NOMO-1 (cell line): ENCODE results near the gene SLC35E2B.
A peak's percentile ranks its signal among the peaks of the same experiment; 100 is the strongest.
"Not testable (repeated sequence)": the region's sequence is repeated elsewhere in the genome, so short reads cannot be mapped to it uniquely, and the experiment has no call there.

Experiments used
- DNase-seq, 2 experiments: peaks; one replicate each; lab custom pipeline; 2025; ENCODE audit not compliant: unreplicated experiment in 2 of 2; lab: John Stamatoyannopoulos, UW

Gene SLC35E2B

DNA sequence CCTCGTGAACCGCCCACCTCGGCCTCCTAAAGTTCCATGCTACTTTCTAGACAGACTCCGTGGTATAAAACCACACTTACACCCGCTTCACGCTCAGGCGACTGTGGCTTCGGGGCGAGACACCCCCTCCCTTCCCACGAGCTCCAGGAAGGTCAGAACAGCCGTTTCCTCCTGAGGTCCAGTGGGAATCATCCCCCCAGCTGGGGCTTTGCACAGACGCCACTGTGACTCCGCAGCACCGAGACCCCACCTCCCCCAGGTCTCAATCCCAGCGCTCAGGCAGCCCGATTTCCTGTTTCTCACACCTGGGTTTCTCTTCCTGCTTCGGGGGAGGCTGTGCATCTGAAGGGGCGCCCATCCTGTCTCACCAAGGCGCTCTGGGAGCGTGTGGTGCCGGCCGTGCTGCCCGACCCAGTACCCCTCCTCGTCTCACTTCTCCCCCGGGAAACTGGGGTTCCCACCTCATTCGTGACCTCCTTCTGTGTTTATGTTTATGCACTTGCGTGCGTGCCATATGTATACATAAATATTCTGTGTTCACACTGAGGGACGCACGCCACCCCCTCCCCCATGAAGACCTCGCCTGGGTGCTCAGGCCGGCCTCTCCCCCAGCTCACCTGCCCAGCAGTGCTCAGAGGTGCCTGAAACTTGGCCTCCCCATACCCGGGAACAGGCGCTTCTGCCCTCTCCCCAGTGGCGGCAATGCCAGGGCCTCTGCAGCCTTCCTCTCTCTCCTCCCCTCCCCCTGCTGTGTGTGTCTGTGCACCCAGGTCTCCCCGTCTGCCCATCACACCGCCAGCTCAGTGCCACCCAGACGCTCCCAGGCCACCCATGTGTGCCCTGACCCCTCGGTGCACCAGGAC is 14.6 kb downstream of the SLC35E2B start:
- DNase-seq = no peak

DNA sequence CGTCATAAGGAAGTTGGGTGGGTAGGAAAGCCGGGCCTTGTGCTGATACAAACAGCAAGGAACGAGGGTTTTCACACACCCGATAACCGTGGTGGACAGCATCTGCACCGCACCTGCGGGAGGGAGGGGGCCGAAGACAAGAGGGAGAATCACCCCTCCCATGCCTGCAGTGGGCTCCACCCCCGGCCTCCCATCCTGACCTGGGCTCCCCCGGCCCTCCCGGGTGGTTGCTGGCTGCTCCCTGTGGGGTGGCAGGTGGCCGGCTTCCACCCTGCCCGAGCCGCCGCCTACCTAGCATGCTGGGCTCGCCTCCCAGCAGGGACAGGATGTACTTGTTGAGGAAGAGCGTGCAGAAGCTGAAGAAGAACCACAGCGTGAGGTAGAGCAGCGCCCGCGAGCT is 16.5 kb downstream of the SLC35E2B start:
- not testable (repeated sequence) for DNase-seq

DNA sequence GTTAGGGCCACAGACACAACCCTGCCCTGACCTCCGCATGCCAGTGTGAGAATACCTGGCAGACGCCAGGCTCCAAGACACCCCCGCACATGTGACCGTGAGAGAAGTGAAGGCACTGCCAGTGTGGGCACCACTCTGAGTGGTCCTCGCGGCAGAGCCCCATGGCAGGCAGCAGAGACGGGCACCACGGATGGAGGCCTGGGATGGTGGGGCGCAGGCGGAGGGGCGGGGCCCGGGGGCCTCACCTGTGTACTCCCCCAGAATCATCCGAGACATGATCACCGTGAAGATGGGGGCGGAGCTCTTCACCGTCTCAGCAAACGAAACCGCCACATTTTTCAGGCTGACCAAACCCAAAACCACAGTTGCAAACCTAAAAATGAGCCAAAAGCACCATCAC is 17.4 kb downstream of the SLC35E2B start:
- DNase-seq = not testable (repeated sequence)

DNA sequence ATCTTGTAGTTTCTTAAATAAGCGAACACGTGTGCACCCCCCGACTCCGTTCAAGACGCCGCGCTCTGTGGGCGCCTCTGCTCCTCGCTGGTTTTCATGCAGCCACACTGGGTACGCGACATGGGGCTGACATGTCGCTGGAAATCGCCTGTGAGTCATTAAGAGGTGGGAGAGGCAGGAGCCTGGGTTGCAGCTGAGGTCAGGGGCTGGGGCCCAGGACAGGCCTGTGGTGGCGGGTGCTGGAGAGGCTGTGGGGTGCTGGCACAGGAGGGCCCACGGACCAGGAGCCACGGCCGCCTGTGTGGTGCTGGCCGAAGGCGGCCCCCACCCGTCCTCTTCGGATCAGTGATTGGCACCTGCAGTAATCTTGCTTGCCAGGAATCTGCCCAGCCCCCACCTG is 17.8 kb downstream of the SLC35E2B start:
- DNase-seq = not testable (repeated sequence)

DNA sequence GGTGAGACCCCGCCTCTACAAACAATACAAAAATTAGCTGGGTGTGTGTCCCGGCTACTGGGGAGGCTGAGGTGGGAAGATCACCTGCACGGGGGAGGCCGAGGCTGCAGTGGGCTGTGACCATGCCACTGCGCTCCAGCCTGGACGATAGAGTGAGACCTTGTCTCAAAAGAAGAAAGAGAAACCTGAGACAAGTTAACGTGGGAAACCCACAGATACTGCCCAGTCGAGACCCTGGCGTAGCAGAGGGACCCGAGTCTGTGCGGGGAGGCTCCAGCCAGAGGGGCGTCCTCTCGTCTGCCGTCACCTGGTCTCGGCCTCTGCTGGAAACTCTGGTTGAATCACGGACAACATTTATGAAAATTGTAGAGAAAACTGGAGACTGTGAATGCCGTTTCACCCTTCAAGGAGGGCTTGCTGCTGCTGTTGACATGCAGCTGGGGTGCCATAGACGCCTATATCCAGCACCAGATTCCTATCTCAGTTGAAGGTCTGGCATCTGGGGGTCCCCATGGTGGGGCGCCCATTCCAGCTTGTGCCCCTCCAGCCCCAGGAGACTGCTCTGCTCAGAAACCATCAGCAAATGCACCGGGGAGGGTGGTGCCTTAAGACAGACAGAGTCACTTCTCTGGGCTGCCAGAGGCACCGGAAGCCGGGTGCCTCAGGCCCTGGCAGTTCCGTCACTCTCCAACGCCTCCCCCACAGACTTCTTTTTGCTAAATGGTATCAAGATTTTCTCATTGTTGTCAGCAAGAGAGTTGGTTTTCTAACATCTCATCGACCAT is 20.2 kb downstream of the SLC35E2B start:
- DNase-seq = no peak

DNA sequence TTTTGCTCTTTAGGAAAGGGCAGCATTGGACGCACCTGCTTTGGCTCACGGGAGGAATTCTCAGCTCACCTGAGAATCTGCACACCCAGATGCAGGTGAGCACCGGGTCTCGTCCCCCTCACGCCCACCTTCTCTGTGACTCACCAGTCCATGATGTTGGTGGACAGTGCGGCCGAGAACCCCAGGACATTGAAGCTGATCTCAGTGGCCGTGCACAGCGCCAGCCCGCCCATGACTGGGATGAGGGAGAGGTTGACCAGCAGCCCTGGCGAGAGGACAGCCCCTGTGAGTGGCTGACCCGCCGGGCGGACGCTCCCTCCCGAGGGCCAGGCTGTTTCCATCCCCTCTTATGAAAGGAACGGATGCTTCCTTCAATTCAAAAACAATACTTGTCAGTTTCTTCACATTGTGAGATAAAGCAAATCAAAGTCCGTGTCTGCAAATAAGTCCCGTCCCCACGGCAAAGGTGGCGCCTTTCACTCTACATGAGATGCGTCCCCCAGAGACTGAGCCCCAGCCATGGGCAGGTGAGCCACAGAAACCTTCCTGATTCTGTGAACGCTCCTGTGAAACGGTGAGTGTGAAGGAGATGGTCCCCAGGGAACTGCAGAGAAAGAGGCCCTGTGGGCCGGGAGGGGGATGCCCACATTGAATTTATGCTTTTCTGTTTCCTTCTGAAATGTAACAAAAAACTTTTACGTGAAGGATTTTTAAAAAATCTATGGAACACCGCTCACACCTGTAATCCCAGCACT is 21.1 kb downstream of the SLC35E2B start:
- DNase-seq = no peak

DNA sequence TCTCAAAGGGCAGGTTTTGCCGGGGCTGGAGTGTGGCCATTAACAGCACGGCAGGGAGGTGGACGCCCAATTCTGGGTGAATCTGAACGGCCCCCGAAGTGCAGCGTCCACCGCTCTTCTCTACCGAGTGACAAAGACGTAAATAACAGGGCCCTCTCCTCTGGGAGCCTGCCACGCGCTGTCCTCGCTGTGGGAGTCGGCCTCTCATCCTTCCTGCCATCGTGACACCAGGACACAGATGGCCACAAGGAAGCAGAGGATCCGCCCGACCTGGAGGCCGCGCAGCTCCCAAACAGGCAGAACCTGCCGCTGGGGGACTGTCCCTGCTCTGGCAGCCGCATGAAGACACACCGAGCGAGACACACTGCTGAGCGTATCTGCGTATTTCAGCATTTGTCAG is 21.7 kb downstream of the SLC35E2B start:
- DNase-seq = no peak

DNA sequence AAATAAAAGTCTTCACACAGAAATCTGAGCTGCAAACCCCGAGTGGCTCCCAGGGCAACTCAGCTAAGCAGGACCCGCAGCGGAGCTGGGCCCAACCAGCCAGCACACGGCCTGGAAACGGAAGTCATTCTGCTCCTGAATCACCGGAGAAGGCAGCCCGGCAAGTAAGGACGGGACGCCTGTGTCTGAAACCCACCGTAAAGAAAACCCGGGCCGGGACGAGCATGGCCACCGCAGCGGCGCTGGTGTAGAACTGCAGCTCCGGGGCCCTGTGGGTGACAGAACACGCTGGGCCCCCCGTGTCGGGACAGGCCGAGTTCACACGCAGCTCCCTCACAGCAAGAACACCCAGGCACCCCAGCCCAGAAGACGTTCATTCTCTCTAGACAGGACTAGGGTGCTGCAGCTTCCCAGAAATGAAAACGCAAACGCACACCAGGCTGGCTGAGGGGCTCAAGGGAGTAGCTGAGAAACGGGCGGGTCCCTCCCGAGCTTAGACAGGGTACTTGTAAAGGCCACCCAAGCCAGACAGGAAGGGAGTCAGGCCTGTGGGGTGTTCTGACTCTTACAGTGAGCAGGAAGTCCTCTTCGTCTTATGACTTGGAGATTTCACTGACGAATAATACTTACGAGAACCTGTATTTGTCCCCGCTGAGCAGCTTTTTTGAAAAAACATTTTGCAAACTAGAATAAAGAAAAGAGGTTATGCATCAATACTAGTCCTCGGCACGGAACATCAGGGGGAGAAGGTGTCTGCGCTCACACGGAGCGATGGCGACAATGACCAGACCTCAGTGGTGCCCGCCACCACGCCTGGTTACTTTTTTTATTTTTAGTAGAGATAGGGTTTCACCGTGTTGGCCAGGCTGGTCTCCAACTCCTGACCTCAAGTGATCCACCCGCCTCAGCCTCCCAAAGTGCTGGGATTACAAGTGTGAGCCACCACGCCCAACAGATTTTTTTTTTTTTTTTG is 22.8 kb downstream of the SLC35E2B start:
- no peak for DNase-seq

DNA sequence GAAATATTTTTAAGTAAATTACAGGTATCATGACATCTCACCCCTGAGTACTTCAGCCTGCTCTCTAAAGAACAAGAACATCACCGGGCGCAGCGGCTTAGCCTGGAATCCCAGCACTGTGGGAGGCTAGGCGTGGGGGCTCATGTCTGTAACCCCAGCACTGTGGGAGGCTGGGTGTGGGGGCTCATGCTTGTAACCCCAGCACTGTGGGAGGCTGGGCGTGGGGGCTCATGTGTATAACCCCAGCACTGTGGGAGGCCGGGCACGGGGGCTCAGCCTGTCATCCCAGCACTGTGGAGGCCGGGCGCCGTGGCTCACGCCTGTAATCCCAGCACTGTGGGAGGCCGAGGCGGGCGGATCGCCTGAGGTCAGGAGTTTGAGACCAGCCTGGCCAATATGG is 26.1 kb downstream of the SLC35E2B start:
- DNase-seq = no peak

DNA sequence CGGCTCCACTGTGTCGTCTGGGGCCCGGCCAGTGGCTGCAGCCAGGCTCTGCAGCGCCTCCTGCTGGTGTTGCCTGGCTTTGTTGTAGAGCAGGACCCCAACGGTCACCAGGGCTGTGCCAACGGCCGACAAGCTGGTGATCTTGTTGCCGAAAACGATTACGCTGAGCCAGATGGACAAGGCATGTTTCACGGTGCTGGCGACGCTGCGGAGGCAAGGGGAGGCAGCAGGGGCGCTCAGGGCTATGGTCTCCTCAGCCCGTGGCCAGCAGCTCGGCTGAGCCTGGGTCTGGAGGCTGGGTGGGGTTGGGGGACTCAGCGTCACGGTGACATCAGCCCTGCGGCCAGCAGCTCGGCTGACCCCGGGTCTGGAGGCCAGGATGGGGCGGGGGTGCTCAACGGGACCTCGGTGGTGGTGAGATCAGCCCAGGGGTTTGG is 26.8 kb downstream of the SLC35E2B start:
- DNase-seq = no peak

DNA sequence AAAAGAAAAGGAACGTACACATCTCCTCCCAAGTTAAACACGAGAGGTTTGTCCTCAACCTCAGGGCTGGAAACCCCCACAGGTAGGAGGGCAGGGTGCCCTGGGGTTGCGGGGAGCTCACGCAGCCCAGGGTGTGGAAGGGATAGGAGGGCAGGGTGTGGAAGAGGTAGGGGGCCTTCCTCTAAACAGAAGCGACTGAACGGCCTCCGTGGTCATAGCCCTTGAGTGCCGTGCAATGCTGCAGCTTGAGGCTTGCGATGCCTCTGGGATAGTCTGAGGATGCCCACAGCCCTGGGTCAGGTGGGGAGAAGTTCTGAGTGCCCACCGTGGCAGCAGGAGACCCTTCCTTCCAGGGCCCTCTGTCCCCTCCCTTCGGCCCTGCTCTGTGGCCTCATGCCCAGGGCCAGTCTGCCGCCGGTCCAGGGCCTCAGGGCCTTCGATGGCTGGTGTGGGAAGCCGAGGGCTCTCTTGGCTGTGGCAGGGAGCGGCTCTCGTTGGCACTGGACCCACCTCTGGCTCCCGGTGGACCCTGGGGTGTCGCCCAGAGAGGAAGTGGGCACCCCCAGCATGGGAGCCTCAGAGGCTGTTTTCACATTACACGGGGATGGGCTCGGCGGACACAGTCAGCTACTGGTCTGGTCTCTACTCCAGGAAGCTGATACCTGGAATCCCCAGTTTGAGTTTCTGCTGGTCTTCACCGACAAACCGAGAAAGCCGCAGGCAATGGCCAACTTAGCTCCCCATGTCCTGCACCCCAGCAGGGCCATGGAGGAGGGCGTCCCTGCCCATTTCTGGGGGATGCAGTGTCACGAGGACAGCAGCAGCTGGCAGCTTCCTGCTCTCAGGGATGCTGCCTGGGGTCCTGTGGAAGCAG is 27.4 kb downstream of the SLC35E2B start:
- DNase-seq = no peak

DNA sequence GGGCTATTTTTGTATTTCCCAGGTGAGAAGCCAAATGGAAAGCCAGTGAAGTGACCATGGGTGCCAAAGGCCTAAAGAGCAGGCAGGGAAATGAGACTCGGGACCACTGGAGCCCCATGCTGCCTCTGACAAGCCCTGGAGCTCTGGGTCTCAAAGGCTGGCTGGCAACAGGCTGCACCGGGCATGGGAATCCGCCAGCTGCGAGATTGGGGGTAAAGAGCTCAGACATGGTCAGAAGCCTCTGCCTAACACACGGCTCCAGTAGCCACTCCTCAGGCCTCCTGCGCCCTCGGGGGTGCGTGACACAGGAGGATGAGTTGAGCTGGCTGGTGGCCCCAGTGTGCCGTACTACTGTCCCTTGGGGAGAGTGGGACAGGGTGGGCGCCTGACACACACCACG is 28.3 kb downstream of the SLC35E2B start:
- not testable (repeated sequence) for DNase-seq

DNA sequence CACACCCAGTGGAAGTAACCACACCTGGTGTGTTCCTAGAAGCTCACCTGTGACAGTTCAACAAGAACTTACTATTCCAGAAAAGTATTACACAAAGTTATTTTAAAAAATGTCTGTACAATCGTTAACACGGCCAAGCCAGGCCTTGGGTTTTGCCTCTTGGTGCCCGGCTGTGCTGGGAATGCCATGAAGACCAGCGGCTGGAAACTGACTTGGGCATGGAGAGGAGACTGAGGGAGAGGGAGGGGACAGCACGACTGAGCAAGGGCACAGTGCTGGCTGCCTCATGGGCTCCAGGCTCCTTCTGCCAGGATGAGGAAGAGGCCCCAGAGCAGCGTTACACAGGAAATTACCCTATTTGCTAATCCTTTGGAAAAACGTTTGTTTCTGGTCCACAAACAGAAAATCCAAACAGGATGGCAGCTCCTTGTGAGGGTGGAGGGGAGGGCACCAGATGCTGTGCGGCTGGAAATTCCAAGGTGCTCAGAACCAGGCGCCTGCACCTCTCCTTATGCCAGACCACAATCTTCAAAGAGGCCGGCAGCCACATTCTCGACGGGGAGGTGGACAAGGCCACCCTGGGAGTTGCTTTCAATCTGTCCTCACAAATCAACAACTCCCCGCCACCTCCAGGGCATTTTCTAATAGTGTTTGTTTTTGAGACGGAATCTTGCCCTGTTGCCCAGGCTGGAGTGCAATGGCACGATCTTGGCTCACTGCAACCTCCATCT is 29.6 kb downstream of the SLC35E2B start:
- DNase-seq = not testable (repeated sequence)

DNA sequence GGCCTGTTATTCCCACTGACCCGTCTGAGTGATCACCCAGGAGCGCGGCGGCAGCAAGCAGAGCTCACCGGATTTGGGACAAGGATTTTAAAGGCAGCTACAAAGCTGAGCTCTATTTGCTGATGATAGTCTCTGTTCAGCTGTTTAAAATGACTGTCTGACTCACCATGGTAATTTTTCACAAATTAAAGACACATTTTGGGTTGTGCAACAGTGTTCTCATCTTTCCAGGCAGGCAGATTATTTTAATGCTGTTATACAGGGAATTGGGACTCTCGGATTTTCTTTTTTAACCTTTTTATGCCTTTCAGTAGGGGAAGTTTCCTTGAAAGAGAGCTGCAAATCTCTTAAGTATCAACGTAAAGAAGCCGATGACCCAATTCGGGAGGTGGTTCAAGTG is 30.2 kb downstream of the SLC35E2B start:
- DNase-seq = not testable (repeated sequence)

DNA sequence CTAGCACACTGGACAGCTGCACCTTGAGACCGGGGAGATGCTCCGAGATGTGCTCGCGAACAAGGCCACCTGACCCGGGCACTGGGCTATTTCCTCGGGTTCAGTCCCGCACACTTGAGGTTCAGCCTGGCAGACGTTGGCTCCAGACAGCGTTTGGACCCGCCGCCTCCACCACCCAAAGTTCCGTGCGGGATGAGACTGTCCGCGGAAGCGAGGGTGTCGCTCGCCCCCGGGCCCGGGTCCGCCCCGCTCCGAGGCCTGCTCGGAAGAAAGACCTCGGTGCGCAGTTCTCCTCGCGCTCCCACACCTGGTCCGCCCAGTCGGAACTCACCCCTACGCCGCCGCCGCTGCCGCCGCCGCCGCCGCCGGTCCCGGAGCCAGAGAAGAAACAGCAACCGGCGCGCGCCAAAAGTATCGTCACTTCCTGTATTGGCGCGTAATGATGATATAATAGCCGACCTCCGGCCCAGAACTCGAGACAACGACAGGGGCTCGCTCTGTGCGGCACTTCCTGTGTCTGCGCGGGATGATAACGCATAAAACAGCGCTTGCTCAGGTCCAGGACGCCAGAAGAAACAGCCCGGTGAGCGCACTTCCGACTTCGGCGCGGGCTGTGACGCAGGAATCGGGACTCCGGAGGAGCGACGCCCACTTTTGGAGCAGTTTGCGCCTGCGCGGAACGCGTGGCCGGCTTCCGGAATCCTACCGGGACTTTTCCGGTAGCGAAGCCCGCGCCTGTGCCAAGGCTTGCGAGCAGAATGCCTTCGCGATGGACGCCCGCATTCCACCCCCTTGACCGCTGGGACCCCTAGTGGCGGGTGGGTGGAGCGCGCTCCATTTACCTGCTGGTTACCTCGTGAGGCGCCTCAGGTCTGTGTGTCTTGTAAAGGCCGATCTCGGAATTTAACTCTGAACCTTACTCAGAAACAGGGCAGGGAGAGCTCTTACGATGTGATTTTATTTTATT is 33.7 kb downstream of the SLC35E2B start, which contains the start of gene CDK11B:
Gene CDK11B, minus strand, starts transcription at position 422 of the 967 bp plus-strand sequence. CDS start 1,519 bp downstream, outside the sequence.
- DNase-seq = peak; percentile 88 to 91

DNA sequence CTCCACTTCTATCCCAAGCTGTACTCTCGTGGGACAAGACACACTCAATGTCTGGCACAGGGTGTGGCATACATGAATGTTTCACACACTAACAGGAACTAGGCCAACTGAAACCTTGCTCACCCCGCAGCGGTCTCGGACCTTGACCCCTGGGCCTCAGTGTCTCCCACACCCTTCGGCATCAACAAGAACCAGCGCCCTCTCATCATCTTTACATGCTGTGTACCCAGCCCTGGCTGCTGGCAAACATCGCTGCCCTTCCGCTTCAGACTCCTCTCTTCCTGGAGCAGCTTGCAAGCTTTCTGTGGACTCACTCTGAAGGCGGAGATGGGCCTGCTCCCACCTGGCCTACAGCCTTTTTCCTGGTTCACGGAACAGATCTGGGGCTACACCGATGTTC is 44.3 kb downstream of the SLC35E2B start:
- DNase-seq = not testable (repeated sequence)
